ENCODE results near the gene MIPOL1.
"Not testable (repeated sequence)": the region's sequence is repeated elsewhere in the genome, so short reads cannot be mapped to it uniquely, and the experiment has no call there.

MIPOL1 gene

DNA sequence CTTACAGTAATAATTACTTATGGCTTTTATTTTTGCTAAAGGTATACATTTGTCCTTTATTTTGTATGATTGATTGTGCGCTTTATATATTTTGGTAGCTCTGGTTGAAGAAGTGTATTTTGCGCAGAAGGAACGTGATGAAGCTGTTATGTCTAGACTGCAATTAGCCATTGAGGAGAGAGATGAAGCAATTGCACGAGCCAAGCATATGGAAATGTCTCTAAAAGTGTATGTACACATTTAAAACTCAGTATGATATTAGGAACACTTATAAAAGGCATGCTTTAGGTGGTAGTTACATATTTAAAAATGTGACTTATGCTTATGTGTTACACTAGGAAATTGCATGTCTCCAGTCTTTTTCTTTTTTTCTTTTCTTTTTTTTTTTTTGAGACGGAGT lies 87.5 kb downstream of the MIPOL1 start:
- H3K9ac ChIP-seq (ENCODE audit: low read depth, low read length, poor library complexity) = no peak overlapping the region
- H2AFZ ChIP-seq (ENCODE audit: low read length) = no peak overlapping the region
- no CpG with 5 or more reads among the region's 5 CpGs for WGBS, 2 donors (ENCODE audit: extremely low coverage in 2 of 2, insufficient read length in 2 of 2, insufficient replicate concordance in 1 of 2)
- H3K36me3 ChIP-seq (replicated peaks in 1 of 2; ENCODE audit: control insufficient read depth in 2 of 2, insufficient read depth in 2 of 2, low read length in 2 of 2) = peaks cover 0 to 2% of the 10 kb centered on the region in 2 donors
- no peaks in the 10 kb centered on the region for H3K4me1 ChIP-seq (ENCODE audit: control insufficient read depth in 2 of 2, insufficient read depth in 1 of 2, low read depth in 1 of 2, low read length in 2 of 2)
- no peak overlapping the region for H2AK5ac ChIP-seq (ENCODE audit: low read depth, low read length)
- H3K4me2 ChIP-seq (ENCODE audit: insufficient read depth, low read length, poor library complexity, severe bottlenecking) = no peak overlapping the region
- no peak overlapping the region for H3K4me3 ChIP-seq (ENCODE audit: low read length in 2 of 2)
- no peak overlapping the region for H4K8ac ChIP-seq (ENCODE audit: low read depth, low read length)
- no peak overlapping the region for H3K23ac ChIP-seq (ENCODE audit: low read depth, low read length, poor library complexity)
- H2BK120ac ChIP-seq (ENCODE audit: low read depth, low read length) = no peak overlapping the region
- no peak overlapping the region for H2BK15ac ChIP-seq (ENCODE audit: low read length)
- H3K4ac ChIP-seq (ENCODE audit: low read length) = no peak overlapping the region
- no peak overlapping the region for H3K18ac ChIP-seq (ENCODE audit: low read length)
- no peak overlapping the region for H4K91ac ChIP-seq (ENCODE audit: low read depth, low read length, poor library complexity)
- no peak overlapping the region for H3K14ac ChIP-seq (ENCODE audit: low read length)
- H3K27ac ChIP-seq (replicated peaks; ENCODE audit: low read length) = no peak overlapping the region
- DNase-seq (ENCODE audit: low spot score) = no peak
- H2BK12ac ChIP-seq (ENCODE audit: low read length) = no peak overlapping the region
- no peaks in the 10 kb centered on the region for H3K9me3 ChIP-seq (replicated peaks in 1 of 2; ENCODE audit: control insufficient read depth in 2 of 2, insufficient read depth in 1 of 2, low read depth in 1 of 2, low read length in 2 of 2)
- H3K79me1 ChIP-seq (ENCODE audit: low read depth, low read length) = no peaks in the 10 kb centered on the region
- no peak overlapping the region for H2BK5ac ChIP-seq (ENCODE audit: low read length)
- no peaks in the 10 kb centered on the region for H3K27me3 ChIP-seq (ENCODE audit: control insufficient read depth in 3 of 3, insufficient read depth in 3 of 3, low read depth in 1 of 3, low read length in 3 of 3)

- Histone ChIP-seq H3K27me3 (ENCODE audit: control insufficient read depth in 3 of 3, insufficient read depth in 3 of 3, low read depth in 1 of 3, low read length in 3 of 3) (no peaks in the 10 kb centered on the region), H2BK12ac (ENCODE audit: low read length) (no peak overlapping the region), H3K18ac (ENCODE audit: low read length) (no peak overlapping the region), H3K23ac (ENCODE audit: low read depth, low read length, poor library complexity) (no peak overlapping the region), H3K36me3 (replicated peaks in 1 of 2; ENCODE audit: control insufficient read depth in 2 of 2, insufficient read depth in 2 of 2, low read length in 2 of 2) (peaks cover 0 to 2% of the 10 kb centered on the region in 2 donors), H3K4me2 (ENCODE audit: insufficient read depth, low read length, poor library complexity, severe bottlenecking) (no peak overlapping the region), H2AK5ac (ENCODE audit: low read depth, low read length) (no peak overlapping the region), H2BK120ac (ENCODE audit: low read depth, low read length) (no peak overlapping the region), H2BK5ac (ENCODE audit: low read length) (no peak overlapping the region), H2BK15ac (ENCODE audit: low read length) (no peak overlapping the region), H4K8ac (ENCODE audit: low read depth, low read length) (no peak overlapping the region), H4K91ac (ENCODE audit: low read depth, low read length, poor library complexity) (no peak overlapping the region), H3K79me1 (ENCODE audit: low read depth, low read length) (no peaks in the 10 kb centered on the region), H3K4me3 (ENCODE audit: low read length in 2 of 2) (no peak overlapping the region), H3K14ac (ENCODE audit: low read length) (no peak overlapping the region), H2AFZ (ENCODE audit: low read length) (no peak overlapping the region), H3K4me1 (ENCODE audit: control insufficient read depth in 2 of 2, insufficient read depth in 1 of 2, low read depth in 1 of 2, low read length in 2 of 2) (no peaks in the 10 kb centered on the region), H3K9ac (ENCODE audit: low read depth, low read length, poor library complexity) (no peak overlapping the region), H3K27ac (replicated peaks; ENCODE audit: low read length) (no peak overlapping the region), H3K4ac (ENCODE audit: low read length) (no peak overlapping the region), H3K9me3 (replicated peaks in 1 of 2; ENCODE audit: control insufficient read depth in 2 of 2, insufficient read depth in 1 of 2, low read depth in 1 of 2, low read length in 2 of 2) (peaks cover 0 to 9% of the 10 kb centered on the region in 2 donors)
- no CpG with 5 or more reads among the region's 2 CpGs for WGBS, 2 donors (ENCODE audit: extremely low coverage in 2 of 2, insufficient read length in 2 of 2, insufficient replicate concordance in 1 of 2)
- DNase-seq (ENCODE audit: low spot score) = no peak
These were observed 92.0 kb downstream of the MIPOL1 start for GRCh38 chr14:37289688-37290087.

DNA sequence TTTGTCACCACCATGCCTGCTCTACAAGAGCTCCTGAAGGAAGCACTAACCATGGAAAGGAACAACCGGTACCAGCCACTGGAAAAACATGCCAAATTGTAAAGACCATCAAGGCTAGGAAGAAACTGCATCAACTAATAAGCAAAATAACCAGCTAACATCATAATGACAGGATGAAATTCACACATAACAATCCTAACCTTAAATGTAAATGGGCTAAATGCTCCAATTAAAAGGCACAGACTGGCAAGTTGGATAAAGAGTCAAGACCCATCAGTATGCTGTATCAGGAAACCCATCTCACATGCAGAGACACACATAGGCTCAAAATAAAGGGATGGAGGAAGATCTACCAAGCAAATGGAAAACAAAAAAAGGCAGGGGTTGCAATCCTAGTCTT lies 97.5 kb downstream of the MIPOL1 start:
- not testable (repeated sequence) for DNase-seq (ENCODE audit: low spot score); H3K79me1 ChIP-seq (ENCODE audit: low read depth, low read length); H3K4me3 ChIP-seq (ENCODE audit: low read length in 2 of 2)

GRCh38 chr14:37311252-37311651 lies 113.5 kb downstream of the MIPOL1 start:
- H3K36me3 ChIP-seq (replicated peaks in 1 of 2; ENCODE audit: control insufficient read depth in 2 of 2, insufficient read depth in 2 of 2, low read length in 2 of 2) = peaks cover 0 to 4% of the 10 kb centered on the region in 2 donors
- no peaks in the 10 kb centered on the region for H3K9me3 ChIP-seq (replicated peaks in 1 of 2; ENCODE audit: control insufficient read depth in 2 of 2, insufficient read depth in 1 of 2, low read depth in 1 of 2, low read length in 2 of 2)
- H3K4me2 ChIP-seq (ENCODE audit: insufficient read depth, low read length, poor library complexity, severe bottlenecking) = no peak overlapping the region
- H2AK5ac ChIP-seq (ENCODE audit: low read depth, low read length) = no peak overlapping the region
- H3K4me1 ChIP-seq (ENCODE audit: control insufficient read depth in 2 of 2, insufficient read depth in 1 of 2, low read depth in 1 of 2, low read length in 2 of 2) = no peaks in the 10 kb centered on the region
- H2BK5ac ChIP-seq (ENCODE audit: low read length) = no peak overlapping the region
- no peak overlapping the region for H2AFZ ChIP-seq (ENCODE audit: low read length)
- H3K4ac ChIP-seq (ENCODE audit: low read length) = no peak overlapping the region
- no peak overlapping the region for H2BK15ac ChIP-seq (ENCODE audit: low read length)
- no peak for DNase-seq (ENCODE audit: low spot score)
- no peaks in the 10 kb centered on the region for H3K27me3 ChIP-seq (ENCODE audit: control insufficient read depth in 3 of 3, insufficient read depth in 3 of 3, low read depth in 1 of 3, low read length in 3 of 3)
- no peak overlapping the region for H2BK120ac ChIP-seq (ENCODE audit: low read depth, low read length)
- no peak overlapping the region for H3K27ac ChIP-seq (replicated peaks; ENCODE audit: low read length)
- no CpG with 5 or more reads among the region's 1 CpG for WGBS, 2 donors (ENCODE audit: extremely low coverage in 2 of 2, insufficient read length in 2 of 2, insufficient replicate concordance in 1 of 2)
- no peak overlapping the region for H3K14ac ChIP-seq (ENCODE audit: low read length)
- H3K4me3 ChIP-seq (ENCODE audit: low read length in 2 of 2) = no peak overlapping the region
- H3K9ac ChIP-seq (ENCODE audit: low read depth, low read length, poor library complexity) = no peak overlapping the region
- H4K8ac ChIP-seq (ENCODE audit: low read depth, low read length) = no peak overlapping the region
- H3K18ac ChIP-seq (ENCODE audit: low read length) = no peak overlapping the region
- H4K91ac ChIP-seq (ENCODE audit: low read depth, low read length, poor library complexity) = no peak overlapping the region
- H2BK12ac ChIP-seq (ENCODE audit: low read length) = no peak overlapping the region
- H3K79me1 ChIP-seq (ENCODE audit: low read depth, low read length) = no peaks in the 10 kb centered on the region
- H3K23ac ChIP-seq (ENCODE audit: low read depth, low read length, poor library complexity) = no peak overlapping the region

More for the DNA sequence above, 97.5 kb downstream of the MIPOL1 start:
- not testable (repeated sequence) for H3K14ac ChIP-seq (ENCODE audit: low read length); H4K8ac ChIP-seq (ENCODE audit: low read depth, low read length); H2BK12ac ChIP-seq (ENCODE audit: low read length); H3K9ac ChIP-seq (ENCODE audit: low read depth, low read length, poor library complexity); H3K27me3 ChIP-seq (ENCODE audit: control insufficient read depth in 3 of 3, insufficient read depth in 3 of 3, low read depth in 1 of 3, low read length in 3 of 3); H2AFZ ChIP-seq (ENCODE audit: low read length); H3K36me3 ChIP-seq (replicated peaks in 1 of 2; ENCODE audit: control insufficient read depth in 2 of 2, insufficient read depth in 2 of 2, low read length in 2 of 2); H4K91ac ChIP-seq (ENCODE audit: low read depth, low read length, poor library complexity); H2BK15ac ChIP-seq (ENCODE audit: low read length); H3K4me2 ChIP-seq (ENCODE audit: insufficient read depth, low read length, poor library complexity, severe bottlenecking); H2BK5ac ChIP-seq (ENCODE audit: low read length); H3K27ac ChIP-seq (replicated peaks; ENCODE audit: low read length); H3K4ac ChIP-seq (ENCODE audit: low read length); H3K18ac ChIP-seq (ENCODE audit: low read length); H2BK120ac ChIP-seq (ENCODE audit: low read depth, low read length); H3K9me3 ChIP-seq (replicated peaks in 1 of 2; ENCODE audit: control insufficient read depth in 2 of 2, insufficient read depth in 1 of 2, low read depth in 1 of 2, low read length in 2 of 2); H3K4me1 ChIP-seq (ENCODE audit: control insufficient read depth in 2 of 2, insufficient read depth in 1 of 2, low read depth in 1 of 2, low read length in 2 of 2); H2AK5ac ChIP-seq (ENCODE audit: low read depth, low read length); H3K23ac ChIP-seq (ENCODE audit: low read depth, low read length, poor library complexity)
- WGBS, 2 donors (ENCODE audit: extremely low coverage in 2 of 2, insufficient read length in 2 of 2, insufficient replicate concordance in 1 of 2) = no CpG with 5 or more reads among the region's 1 CpG
